Measurements from ENCODE around the gene TRIM31.

The TRIM31 gene

GRCh38 chr6:30113003-30113759 lies at the start of gene TRIM31:
Gene TRIM31, minus strand, starts transcription at chr6:30113090. Its CDS starts 285 bp downstream, at chr6:30112805.
- no peak for DNase-seq

GRCh38 chr6:30162265-30163089 lies 49.6 kb upstream of the TRIM31 start:
- no peak for DNase-seq

- no peak for DNase-seq
Observed at GRCh38 chr6:30160785-30161531, 48.1 kb upstream of the TRIM31 start, which contains the start of gene TRIM10. Gene TRIM10, minus strand, starts transcription at chr6:30161211. Its CDS starts 353 bp downstream, at chr6:30160858.

- DNase-seq = no peak
Observed at GRCh38 chr6:30160008-30160784, 47.3 kb upstream of the TRIM31 start.

GRCh38 chr6:30158475-30159040 lies 45.7 kb upstream of the TRIM31 start:
- DNase-seq = peak; percentile 47

- no peak for DNase-seq
Observed at GRCh38 chr6:30157999-30158398, 45.1 kb upstream of the TRIM31 start.

GRCh38 chr6:30157581-30157980 lies 44.7 kb upstream of the TRIM31 start:
- no peak for DNase-seq

- DNase-seq = no peak
Observed at GRCh38 chr6:30156774-30157173, 43.9 kb upstream of the TRIM31 start.

GRCh38 chr6:30156262-30156599 lies 43.3 kb upstream of the TRIM31 start:
- DNase-seq = no peak

- DNase-seq = no peak
Observed at GRCh38 chr6:30155520-30156261, 42.8 kb upstream of the TRIM31 start.

GRCh38 chr6:30154709-30155519 lies 42.0 kb upstream of the TRIM31 start:
- DNase-seq = no peak

- no peak for DNase-seq
Observed at GRCh38 chr6:30154061-30154460, 41.2 kb upstream of the TRIM31 start.

- DNase-seq = no peak
Observed at GRCh38 chr6:30152910-30153610, 40.2 kb upstream of the TRIM31 start.

GRCh38 chr6:30152016-30152673 lies 39.3 kb upstream of the TRIM31 start:
- DNase-seq = no peak

- DNase-seq = no peak
Observed at GRCh38 chr6:30151580-30151979, 38.7 kb upstream of the TRIM31 start.

- no peak for DNase-seq
Observed at GRCh38 chr6:30150671-30151395, 37.9 kb upstream of the TRIM31 start.

GRCh38 chr6:30149858-30150550 lies 37.1 kb upstream of the TRIM31 start:
- no peak for DNase-seq

GRCh38 chr6:30149234-30149633 lies 36.3 kb upstream of the TRIM31 start:
- no peak for DNase-seq
